HG03354 (cell line): Measurements from ENCODE around the gene RGS19.

Experiments used
- ATAC-seq: cut with Tn5 transposase; IDR thresholded peaks from one replicate; pipeline ENCODE4 v1.9.1; 2021; ENCODE audit warnings: mild to moderate bottlenecking; ENCODE audit not compliant: unreplicated experiment, poor library complexity, severe bottlenecking

The RGS19 gene

GRCh38 chr20:64108731-64109681 is 29.7 kb upstream of the RGS19 start:
- no peak for ATAC-seq

DNA sequence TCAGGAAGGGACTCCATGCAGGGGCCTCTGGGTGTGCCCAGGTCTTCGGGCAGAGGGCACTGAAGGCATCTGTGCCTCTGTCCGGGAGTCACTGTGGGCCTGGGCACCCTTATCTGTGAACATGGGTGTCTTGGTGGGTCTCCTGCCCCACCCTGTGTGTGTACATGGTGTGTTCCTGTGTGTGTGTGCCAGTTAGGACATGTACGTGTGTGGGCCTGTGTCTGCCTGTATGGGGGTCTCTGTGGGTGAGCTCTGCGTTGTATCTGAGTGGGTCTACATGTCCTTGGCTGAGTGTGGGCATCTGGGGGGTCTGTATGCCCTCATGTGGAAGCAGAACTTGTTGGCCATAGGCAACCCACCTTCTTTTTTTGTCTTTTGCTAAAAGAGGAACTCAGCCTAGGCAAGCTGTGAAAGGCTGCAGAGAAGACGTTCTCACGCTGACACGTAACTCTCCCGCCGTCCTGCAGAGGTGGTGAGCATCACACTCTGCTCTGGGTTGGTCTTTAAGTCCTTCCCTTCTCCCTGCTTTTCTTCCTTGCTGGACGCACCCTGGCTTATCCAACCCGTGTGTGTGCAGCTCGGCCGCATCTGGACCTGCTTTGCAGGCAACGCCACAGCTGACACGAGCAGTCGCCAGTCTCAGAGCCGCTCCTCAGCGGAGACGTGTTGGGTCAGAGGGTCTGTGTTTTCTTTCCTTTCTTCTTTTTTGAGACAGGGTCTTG is 28.6 kb upstream of the RGS19 start:
- no peak for ATAC-seq

GRCh38 chr20:64106981-64107735 is 27.8 kb upstream of the RGS19 start, which contains the start of gene NPBWR2:
TSS of gene NPBWR2 (minus strand) at chr20:64107565. CDS start at chr20:64106831, 734 bp downstream.
- ATAC-seq: no peak

GRCh38 chr20:64106435-64106961 is 27.2 kb upstream of the RGS19 start:
- ATAC-seq: no peak

DNA sequence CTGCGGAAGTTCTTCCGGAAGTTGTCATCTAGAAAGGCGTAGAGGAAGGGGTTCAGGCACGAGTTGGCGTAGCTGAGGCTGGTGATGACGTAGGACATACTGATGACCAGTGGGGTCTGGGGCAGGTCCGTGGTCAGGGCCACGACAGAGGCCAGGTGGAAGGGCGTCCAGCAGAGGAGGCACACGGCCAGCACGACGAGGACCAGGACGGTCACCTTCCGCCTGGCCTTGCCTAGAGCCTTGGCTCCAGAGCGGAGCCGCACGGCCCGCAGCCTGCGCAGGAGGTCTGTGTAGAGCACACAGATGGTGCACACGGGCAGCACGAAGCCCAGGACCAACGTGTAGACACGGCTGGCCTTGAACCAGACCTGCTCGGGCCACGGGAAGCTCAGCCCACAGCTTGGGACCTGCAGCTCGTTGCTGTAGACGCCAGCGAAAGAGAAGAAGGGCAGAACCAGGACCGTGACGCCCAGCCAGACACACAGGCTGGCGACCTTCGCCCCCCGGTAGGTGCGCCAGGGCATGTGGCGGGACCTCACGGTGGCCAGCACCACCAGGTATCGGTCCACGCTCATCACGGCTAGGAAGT is 26.6 kb upstream of the RGS19 start:
- no peak for ATAC-seq

DNA sequence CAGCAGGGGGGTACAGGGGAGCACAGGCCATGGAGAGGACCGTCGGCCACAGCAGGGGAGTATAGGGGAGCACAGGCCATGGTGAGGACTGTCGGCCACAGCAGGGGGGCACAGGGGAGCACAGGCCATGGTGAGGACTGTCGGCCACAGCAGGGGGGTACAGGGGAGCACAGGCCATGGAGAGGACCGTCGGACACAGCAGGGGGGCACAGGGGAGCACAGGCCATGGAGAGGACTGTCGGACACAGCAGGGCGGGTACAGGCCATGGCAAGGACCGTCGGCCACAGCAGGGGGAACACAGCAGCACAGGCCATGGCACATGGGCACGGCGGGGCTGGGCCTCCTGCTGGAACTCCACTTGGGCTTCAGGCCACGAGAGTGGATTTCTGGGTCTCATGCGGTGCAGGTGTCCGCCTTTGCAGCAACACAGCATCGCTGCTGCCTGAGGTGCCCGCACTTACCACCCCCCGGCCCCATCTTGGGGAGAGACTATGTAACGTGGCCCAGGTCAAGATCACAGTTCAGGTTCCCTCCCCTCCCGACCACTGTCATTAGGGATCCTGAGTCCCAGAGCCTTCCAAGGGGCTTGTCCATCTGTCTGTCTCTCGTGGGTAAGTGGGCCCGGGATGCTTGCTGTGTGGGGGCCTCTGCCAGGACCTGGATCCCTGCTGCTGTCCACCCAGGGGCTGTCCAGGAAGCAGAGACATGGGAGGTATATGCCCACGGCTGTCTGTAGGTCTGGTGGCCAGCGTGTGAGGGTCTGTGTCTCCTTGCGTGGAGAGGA is 25.5 kb upstream of the RGS19 start:
- no peak for ATAC-seq

DNA sequence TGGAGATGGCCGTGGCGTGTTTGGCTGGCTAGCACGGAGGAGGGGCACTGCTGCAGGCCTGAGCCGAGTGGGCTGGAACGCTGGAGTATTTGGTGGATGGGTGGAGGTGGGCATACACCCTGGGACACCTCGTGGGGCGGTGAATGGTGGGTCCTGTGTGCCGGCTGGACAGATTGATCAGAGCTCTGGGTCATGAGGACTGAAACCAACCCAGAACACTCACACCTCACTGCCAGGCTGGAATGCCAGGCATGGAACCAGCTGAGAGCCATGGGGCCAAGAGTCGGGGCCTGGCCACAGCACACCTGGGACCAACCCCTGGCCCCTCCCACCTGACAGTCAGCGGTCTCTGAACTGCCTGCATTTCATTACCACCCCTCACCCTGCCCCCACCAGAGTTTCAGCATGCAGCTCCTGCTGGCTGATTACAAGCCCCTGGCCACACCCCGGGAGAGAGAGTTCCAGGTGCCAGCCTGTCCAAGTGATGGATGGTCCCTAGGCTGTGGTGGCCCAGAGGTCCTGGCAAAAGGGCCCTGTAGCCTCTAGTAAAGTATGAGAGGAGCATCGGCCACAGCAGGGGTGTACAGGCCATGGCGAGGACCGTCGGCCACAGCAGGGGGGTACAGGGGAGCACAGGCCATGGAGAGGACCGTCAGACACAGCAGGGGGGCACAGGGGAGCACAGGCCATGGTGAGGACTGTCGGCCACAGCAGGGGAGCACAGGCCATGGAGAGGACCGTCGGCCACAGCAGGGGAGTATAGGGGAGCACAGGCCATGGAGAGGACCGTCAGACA is 24.8 kb upstream of the RGS19 start:
- no peak for ATAC-seq

GRCh38 chr20:64102647-64103354 is 23.5 kb upstream of the RGS19 start:
- no peak for ATAC-seq

- ATAC-seq: no peak
Measured at GRCh38 chr20:64101731-64102621, 22.7 kb upstream of the RGS19 start.

DNA sequence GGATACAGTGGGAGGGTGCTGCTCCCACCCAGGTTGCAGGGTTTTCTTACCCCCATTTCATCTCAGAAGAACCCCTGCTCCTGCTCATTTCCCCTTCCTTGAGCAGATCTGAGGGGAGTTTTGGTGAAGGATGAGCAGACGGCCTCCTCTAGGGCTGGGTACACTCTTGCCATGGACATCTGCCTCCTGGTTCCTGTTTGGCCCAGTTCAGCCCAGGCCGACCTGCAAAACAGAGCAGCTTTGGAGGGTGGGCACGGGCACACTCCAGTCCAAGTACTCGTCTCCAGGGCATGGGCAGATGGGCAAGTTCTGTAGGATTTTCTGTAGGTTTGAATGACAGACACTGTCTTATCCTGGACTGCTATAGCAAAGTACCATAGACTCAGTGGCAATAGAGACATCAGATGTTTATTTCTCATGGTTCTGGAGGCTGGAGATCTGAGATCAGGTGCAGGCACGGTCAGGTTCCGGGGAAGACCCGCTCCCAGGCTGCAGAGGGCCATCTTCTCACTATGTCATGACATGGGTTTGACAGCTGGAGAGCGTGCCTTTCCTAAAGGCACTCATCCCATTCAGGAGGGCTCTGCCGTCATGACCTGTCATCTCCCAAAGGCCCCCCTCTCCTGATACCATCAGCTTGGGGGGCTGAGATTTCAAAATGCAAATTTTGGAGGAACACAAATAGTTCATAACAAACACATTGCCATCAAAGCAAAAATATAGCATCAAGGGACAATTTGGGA is 21.8 kb upstream of the RGS19 start:
- no peak for ATAC-seq

GRCh38 chr20:64100566-64100888 is 21.2 kb upstream of the RGS19 start:
- ATAC-seq: no peak

DNA sequence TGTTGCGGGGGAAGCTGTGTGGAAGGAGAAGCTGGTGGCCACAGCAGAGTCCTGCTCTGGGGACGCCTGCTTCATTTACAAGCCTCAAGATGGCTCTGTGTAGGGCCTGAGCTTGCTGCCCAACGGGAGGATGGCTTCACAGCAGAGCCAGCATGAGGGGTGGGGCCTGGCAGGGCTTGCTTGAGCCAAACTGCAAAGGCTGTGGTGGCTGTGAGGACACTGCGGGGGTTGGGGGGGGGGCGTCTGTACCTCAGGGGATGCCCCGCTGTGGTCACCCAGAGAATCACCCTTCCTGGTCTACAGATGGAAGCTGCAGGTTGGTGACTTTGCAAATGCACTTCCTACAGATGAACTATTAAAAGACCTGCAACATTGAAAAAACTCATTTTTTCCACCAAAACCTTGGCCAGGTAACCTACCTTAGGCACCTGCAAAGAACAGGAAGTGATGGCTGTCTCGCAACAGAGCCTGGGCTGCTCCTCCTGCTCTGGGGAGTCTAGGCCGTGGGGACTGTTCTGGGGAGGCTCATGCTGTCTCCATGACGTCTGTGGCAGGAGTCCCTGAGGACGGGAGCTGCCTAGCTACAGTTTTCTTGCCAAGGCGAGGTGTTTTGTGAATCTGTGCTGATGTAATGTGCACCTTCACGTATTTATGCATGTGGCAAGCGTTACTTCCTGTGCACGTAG is 20.7 kb upstream of the RGS19 start:
- peak; percentile 53 for ATAC-seq

DNA sequence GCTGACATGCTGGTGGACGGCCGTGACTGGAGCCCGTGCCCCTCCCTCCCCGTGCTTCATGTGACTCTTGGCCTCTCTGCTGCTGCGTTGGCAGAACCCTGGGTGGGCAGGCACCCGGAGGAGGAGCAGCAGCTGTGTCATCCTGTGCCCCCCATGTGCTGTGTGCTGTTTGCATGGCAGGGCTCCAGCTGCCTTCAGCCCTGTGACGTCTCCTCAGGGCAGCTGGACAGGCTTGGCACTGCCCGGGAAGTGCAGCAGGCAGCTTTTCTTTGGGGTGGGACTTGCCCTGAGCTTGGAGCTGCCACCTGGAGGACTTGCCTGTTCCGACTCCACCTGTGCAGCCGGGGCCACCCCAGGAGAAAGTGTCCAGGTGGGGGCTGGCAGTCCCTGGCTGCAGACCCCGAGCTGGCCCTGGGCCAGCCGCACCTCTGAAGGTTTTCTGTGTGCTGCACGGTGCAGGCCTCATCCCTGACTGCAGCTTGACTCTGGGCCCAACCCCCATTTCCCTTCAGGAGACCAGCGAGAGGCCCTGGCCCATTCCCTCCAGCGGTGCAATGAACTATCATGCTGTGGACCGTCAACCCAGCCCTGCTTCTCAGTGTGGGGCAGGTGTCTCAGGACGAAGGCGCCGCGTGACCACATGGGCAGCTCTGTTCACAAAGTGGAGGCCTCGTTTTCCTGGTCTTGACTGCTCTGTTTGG is 19.9 kb upstream of the RGS19 start:
- no peak for ATAC-seq

- ATAC-seq: no peak
Measured at GRCh38 chr20:64098471-64099013, 19.2 kb upstream of the RGS19 start.

DNA sequence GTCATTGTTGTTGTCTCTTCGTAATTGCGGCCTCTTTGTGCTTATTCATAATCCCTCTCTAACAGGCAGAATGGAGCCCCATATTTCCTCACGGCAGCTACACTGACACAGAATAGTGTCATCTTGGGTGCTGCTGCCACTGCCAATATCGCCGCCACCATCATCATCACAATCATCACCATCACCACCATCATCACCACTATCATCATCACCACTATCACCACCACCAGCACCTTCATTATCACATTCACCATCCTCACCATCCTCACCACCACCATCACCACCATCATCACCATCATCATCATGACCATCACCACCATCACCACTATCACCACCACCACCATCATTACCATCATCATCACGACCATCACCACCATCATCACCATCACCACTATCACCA is 17.2 kb upstream of the RGS19 start:
- ATAC-seq: no peak
